GM18858 (cell line): ENCODE results near the gene RRP12.

Experiments used
- ATAC-seq: cut with Tn5 transposase; IDR thresholded peaks from one replicate; pipeline ENCODE4 v1.9.1; 2021; ENCODE audit not compliant: unreplicated experiment

RRP12 gene

DNA sequence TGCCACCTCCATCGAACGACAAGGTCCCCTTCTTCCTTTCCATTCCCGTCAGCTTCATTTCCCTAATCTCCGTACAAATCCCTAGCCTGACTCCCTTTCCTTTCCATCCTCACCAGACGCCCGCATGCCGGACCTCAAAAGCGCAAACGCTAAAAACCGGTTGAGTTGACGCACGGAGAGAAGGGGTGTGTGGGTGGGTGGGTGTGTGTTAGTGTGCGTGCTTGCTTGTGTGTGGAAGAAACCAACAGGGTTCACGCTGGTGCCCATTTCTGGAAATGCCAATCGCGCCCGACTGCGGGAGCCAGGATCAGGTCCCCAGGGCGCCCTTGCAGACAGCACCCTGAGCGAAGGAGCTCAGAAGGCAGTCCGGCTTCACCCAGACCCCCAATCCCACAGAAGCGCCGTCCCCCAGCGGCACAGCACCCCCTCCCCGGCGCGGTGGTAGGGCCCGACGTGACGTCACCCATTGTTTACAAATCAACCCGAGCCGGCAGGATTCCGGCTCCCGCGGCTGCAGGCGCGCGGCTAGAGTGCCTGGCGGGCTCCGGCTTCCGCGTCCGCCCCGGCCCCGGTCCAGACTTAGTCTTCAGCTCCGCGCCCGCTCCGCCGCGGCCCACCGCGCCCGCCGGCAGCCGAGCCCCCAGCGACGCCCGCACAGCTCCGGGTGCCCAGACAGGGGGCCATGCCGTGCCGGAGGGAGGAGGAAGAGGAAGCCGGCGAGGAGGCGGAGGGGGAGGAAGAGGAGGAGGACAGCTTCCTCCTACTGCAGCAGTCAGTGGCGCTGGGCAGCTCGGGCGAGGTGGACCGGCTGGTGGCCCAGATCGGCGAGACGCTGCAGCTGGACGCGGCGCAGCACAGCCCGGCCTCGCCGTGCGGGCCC, 82.1 kb downstream of the RRP12 start, which contains the start of gene FRAT1:
Gene FRAT1, plus strand, starts transcription at position 500 of the 880 bp plus-strand sequence. Its CDS starts 183 bp downstream, at position 683.
- peak; percentile 54 for ATAC-seq

DNA sequence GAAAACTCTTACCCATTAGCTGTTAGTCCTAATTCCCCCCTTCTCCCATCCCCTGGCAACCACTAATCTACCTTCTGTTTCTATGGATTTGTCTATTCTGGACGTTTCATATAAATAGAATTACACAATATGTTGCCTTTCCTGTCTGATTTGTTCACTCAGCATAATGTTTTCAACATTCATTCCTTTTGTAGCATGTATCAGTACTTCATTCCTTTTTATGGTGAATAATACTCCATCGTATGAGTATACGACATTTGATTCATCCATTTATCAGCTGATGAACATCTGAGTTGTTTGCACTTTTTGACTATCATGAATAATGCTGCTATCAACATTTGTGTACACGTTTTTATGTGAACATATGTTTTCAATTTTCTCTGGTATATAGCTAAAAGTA, 86.5 kb downstream of the RRP12 start:
- ATAC-seq, result no peak

DNA sequence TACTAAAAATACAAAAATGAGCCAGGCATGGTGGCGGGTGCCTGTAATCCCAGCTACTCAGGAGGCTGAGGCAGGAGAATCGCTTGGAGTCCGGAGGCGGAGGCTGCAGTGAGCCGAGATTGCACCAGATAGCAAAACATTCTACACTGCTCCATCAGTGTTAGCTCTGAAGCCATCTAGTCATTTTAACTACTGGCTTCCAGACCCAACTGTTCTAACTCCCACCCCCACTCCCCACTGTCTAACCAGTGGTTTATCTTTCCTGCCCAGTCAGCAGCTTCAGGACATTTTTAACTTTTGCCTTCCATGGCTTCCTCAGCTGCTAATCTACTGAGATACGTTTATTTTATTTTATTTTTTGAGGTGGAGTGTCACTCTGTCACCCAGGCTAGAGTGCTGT, 88.2 kb downstream of the RRP12 start:
- ATAC-seq, result no peak

DNA sequence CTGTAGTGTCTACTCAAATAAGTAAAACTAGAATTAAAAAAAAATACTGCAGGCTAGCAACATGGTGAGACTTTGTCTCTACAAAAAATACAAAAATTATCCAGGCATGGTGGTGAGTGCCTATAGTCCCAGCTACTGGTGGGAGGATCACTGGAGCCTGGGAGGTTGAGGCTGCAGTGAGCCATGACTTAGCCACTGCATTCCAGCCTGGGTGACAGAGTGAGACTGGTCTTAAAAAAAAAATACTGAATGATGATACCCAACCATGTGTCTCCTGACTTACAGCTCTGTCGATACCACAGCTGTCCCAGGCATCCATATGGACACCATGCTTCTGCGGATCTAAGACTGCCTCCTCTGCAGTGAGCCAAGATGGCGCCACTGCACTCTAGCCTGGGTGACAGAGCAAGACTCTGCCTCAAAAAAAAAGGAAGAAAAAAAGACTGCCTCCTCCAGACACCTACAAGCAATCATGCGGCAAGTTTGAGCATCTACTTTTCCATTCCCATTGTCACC, 90.0 kb downstream of the RRP12 start:
- ATAC-seq, result no peak

DNA sequence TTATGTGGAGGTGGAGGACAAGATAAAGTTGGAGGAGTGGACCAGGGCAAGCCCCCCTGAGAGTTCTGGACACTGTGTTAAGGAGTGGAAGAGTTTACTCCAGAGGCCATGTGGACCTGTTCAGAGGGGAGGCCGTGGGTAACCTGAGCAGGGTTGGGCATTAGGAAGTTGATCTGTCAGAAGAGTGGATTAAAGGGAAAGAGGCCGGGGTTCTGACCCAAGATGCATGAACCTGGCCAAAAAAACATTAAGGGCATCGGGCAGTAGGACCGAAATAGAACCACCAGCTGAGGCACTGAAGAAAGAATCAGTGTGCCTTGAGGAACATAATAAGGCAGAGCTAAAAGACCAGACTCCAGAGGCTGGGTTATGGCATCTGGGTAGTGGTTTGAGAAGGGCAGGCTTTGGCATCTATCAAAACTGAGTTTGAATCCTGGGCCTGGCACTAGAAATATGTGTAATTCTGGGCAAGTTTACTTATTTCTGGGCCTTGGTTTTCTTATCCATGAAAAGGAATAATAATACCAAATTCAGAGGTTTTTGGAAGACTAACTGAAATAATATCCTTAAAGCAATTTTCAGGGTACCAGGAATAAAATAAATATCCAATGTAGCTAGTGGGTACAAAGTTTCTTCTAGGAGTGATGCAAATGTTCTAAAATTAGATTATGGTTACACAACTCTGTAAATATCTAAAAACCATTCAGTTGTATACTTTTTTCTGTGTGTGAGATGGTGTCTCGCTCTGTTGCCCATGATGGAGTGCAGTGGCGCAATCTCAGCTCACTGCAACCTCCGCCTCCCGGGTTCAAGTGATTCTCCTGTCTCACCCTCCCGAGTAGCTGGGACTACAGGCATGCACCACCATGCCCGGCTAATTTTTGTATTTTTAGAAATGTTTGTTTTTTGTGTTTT, 93.0 kb downstream of the RRP12 start:
- no peak for ATAC-seq

DNA sequence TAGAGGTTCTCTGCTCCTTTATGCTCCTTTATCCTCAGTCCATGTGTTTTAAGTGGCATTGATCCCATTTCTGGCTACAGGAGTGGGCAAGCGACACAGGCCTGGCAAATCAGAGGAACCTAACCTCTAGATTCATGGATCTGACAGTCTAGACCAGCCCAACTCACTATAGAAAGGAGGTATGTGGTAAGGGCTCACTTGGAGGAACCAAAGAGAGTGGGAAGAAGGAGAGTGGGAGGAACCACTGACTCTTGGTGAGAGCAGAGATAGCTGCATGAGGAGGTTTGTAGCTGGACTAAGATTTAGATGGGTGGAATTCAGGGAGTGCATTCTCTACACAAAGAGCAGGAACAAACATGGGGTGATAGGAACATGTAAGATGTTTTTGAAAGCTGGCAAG, 93.7 kb downstream of the RRP12 start:
- ATAC-seq, result no peak
